Prostate gland (tissue), 2 donors: ENCODE data around the gene TMEM126B.
"Not testable (repeated sequence)": the region's sequence is repeated elsewhere in the genome, so short reads cannot be mapped to it uniquely, and the experiment has no call there.

Experiments used
- POLR2A ChIP-seq: fragments of 450-650 bp; IDR thresholded peaks from one replicate; pipeline ENCODE4 v1.6.1; 2016; ENCODE audit warnings: antibody characterized with exemption, mild to moderate bottlenecking
- TF ChIP-seq, protein P1 (sequence below), 4 experiments: fragments of 200-600 bp in 2 of 4; fragments of 450-650 bp in 2 of 4; sonication (generic) in 2 of 4; IDR thresholded peaks; 1 replicate in 3 of 4; 2 replicates in 1 of 4; pipeline ENCODE4 v1.5.1; 2016 to 2019; ENCODE audit warnings: antibody characterized with exemption in 4 of 4, mild to moderate bottlenecking in 2 of 4, moderate library complexity in 2 of 4

DNA sequence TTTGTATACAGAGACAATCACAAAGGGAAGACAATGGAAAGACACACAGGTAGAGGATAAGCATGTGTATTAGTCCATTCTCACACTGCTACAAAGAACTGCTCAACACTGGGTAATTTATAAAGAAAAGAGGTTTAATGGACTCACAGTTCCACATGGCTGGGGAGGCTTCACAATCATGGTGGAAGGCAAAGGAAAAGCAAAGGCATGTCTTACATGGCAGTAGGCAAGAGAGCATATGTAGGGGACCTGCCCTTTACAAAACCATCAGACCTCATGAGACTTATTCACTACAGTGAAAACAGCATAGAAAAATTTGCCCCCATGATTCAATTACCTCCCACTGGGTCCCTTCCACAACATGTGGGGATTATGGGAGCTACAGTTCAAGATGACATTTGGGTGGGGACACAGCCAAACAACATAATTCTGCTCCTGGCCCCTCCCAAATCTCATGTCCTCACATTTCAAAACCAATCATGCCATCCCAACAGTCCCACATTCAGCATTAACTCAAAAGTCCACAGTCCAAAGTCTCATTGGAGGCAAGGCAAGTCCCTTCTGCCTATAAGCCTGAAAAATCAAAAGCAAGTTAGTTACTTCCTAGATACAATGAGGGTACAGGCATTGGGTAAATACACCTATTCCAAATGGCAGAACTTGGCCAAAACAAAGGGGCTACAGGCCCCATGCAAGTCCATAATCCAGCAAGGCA, 42.7 kb downstream of the TMEM126B start:
- TF ChIP-seq, protein P1, sequence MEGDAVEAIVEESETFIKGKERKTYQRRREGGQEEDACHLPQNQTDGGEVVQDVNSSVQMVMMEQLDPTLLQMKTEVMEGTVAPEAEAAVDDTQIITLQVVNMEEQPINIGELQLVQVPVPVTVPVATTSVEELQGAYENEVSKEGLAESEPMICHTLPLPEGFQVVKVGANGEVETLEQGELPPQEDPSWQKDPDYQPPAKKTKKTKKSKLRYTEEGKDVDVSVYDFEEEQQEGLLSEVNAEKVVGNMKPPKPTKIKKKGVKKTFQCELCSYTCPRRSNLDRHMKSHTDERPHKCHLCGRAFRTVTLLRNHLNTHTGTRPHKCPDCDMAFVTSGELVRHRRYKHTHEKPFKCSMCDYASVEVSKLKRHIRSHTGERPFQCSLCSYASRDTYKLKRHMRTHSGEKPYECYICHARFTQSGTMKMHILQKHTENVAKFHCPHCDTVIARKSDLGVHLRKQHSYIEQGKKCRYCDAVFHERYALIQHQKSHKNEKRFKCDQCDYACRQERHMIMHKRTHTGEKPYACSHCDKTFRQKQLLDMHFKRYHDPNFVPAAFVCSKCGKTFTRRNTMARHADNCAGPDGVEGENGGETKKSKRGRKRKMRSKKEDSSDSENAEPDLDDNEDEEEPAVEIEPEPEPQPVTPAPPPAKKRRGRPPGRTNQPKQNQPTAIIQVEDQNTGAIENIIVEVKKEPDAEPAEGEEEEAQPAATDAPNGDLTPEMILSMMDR (IDR thresholded peaks at IDR 0.05) = not testable (repeated sequence)
- not testable (repeated sequence) for TF ChIP-seq POLR2A
